Superior temporal gyrus (tissue), 1 donor: ENCODE data around the gene APOA1.

ENCODE experiments used
- DNase-seq: peaks from one replicate; pipeline ENCODE4 v3.0.0-alpha.2; 2016; ENCODE audit errors: extremely low spot score

Gene APOA1

DNA sequence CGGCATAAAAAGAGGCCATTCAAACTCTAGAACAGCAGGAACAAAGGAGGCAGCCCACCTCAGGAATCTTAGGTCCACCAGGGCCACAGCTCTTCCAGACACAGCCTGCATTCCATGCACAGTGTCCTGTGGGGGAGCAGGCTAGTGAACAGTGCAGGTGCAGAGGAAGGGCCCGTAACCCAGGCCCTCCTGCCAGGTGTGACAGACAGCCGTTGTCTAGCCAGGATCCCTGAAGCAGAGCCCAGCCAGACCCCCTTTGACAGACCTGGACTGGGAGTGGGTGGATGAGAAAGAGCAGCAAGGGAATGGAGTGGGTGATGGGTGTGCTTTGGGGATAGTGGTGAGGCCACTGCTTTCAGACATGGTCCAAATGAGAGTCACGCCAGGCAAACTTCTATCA is 48.4 kb downstream of the APOA1 start:
- DNase-seq, result no peak

GRCh38 chr11:116788534-116788933 is 48.9 kb downstream of the APOA1 start:
- DNase-seq, result no peak

GRCh38 chr11:116787786-116788486 is 49.5 kb downstream of the APOA1 start, which contains the start of gene ZPR1:
ZPR1 (minus strand) TSS chr11:116788023; CDS start chr11:116787990, 33 bp downstream.
- peak; percentile 83 for DNase-seq

DNA sequence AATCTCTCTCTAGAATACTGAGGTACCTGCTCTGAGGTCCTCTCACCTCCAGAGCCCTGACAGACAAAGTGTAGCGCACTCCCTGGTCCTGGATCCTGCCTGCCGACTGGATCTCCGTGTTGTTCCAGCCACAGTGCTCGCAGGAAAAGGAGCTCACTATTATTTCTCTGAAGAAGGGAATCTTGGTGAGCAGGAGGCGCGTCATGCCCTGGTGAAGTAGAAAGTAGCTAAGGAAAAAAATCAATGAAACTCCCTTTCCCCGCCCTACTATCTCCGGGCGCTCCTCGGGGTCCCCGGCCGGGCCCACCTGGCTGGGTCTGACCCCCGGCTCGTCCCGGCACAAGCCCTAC is 50.0 kb downstream of the APOA1 start:
- no peak for DNase-seq

- DNase-seq, result no peak
Observed at GRCh38 chr11:116786966-116787365, 50.5 kb downstream of the APOA1 start.

DNA sequence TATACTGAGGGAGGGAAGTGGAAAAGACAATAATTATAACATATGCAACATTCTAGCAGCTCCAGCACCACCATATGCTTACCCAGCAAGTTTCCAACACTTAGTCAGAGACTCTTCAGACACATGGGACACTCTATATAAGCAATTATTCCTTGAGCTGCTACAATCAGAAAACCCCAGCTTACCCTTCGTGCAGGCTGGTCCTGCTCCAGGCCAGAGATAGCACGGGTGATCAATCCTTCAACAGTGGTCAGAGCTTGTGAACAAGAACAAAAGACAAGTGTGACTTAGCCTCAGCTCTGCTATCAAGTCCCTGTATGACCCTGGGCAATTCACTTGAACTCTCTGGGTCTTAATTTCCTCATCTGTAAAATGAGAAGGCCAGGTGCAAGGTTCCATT is 51.1 kb downstream of the APOA1 start:
- DNase-seq, result no peak
